HG03175 (cell line): ENCODE measurements around the gene SOX1.

Source experiments
- ATAC-seq: cut with Tn5 transposase; IDR thresholded peaks from one replicate; pipeline ENCODE4 v1.9.1; 2021; ENCODE audit warnings: mild to moderate bottlenecking, moderate library complexity; ENCODE audit not compliant: unreplicated experiment

The SOX1 gene

DNA sequence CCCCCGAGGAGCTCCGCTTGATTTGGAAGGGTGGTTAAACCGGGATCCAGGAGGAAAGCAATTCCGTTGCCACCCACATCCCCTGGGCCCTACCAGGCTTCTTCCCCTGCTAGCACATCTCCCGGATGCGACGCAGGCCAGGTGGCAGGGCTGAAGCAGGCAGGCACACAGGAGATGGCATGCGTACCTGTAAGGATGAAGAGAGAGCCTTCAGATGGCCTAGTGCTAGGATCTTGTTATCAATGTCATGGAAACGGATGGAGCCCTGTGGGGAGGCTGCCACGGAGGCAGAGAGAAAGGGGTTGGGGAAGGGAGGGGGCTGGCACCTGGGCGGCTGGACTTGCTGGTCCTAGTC lies 8.5 kb upstream of the SOX1 start:
- no peak for ATAC-seq

DNA sequence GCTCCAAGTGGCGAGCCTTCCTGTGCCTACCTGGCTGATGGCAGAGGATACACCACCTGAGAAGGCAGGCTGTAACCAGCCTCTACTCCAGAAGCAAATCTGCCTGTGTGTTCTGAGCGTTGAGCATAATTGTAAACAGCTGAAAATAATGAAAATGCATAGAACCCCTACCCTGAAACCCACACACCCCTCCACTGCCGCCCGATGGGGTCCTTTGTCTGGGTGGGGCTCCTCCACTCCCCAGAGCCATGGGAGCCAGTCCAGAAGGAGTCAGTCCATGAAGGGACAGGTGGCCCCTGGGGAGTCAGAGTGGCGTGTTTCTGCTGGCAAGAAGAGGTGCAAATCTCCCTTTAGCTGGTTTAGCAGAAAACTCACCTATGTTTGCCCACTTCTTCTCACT lies 8.0 kb upstream of the SOX1 start:
- no peak for ATAC-seq

DNA sequence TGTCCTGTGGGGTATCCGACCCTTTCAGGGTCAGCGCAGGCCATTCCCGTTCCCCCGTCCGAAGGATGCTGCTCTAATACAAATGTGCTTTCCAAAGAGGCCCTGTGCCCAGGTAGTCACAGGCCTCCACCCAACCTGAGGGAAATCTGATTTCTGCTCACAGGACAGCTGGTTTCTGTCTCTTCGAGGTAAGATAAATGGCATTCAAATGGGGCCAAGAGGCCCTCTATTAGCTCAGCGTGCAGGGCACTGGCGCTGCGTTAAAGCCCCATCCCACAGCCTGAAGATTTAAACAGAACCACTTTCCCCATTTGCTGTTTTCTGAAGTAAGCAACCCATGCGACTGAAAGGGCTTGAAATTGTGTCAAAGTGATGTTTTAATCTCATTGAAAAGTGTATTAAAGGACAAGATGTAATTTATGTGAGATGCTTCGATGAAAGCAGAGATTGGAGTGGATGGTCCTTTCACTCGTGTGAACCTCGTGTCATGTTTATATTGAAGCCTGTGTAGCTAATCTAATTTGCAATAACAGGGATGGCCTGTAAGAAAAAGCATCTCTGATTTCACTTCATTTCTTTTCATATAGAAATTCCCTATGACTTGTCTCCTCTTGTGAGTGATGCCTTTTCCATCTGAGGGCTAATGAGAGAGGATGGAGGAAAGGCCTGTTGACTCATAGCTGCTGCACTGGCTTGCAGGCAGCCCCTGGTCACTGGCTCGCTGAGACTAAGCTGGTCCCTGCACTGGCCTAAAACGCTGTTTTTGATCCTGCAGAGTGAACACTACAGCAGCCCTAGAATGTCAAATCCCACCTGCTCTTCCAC lies 7.3 kb upstream of the SOX1 start:
- no peak for ATAC-seq

DNA sequence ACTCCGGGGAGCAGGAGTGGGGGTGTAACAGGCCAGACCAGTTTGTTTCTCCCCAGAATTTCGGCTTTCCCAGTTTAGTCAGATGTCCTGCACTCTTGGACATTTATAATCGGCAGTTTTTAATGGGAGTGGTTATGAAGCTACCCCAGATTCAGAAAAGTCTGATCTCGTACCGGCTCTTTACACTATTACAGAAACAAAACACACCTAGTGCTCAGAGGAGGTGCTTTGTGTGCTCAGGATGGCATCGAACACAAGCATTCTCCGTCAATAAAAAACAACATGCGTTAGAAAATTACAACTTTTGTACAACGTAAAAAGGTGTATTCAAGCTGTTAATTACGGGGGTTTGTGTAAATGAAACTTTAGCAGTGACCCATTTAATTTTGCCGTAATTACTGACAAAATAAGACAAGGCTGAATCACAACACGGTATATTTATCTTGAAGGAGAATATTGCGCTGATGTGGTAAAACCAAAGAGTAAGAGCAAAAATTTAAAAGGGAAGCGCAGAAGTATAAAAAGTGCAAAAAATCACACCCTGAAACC lies 6.6 kb upstream of the SOX1 start:
- ATAC-seq, result no peak

DNA sequence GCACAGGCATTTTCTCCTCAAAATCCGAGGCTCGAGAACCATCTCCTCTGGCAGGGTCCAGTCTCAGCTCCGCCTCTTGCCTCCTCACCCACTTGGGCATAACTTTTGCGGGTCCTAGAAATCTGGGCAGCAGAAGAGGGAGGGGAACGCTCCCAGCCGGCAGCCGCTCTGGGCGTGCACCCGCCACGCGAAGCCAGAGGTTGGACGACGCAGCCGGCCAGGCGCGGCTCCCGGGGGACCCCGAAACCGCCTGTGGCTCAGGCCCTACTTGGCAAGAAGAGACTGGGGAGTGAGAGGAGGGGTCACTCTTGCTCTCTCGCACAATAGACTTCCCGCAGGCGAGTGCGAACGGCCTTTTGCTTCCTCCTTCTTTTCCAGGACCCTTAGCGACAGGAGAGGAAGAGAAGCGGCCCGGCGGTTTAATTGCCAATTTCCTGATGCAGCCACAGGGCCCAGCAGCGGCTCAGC lies 6.0 kb upstream of the SOX1 start:
- no peak for ATAC-seq

DNA sequence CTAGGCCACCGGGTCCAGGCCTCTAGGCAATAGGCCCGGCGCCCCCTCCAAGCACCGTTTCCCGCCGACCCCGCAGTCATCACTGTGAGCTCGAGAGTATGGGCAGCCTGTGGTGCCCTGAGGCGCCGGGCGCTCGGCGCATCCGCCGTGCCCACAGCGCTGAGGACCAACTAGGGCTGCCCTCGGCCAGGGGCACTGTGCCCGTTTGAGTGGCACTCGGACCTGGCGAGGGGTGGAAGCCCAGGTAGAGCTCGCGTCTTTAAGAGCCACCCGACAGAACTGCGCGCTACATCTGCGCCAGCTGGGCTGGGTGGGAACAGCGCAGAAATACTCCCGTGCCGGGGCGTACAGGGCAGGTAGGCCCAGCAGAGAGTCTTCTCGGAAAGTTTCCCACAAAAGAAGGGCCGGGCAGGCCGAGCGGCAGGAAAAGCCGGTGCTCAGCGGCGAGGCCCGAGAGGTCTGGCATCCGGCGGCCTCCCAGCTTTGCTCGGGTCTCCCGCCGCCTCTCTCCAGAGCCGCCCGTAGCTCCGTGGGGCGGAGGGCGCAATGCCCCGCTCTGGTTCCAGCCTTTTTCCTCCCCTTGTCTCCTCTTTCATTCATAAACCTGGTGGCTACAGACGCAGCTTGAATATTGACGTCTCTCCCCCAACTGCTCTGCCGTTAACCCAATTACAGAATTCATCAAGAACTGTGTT lies 5.4 kb upstream of the SOX1 start:
- no peak for ATAC-seq

DNA sequence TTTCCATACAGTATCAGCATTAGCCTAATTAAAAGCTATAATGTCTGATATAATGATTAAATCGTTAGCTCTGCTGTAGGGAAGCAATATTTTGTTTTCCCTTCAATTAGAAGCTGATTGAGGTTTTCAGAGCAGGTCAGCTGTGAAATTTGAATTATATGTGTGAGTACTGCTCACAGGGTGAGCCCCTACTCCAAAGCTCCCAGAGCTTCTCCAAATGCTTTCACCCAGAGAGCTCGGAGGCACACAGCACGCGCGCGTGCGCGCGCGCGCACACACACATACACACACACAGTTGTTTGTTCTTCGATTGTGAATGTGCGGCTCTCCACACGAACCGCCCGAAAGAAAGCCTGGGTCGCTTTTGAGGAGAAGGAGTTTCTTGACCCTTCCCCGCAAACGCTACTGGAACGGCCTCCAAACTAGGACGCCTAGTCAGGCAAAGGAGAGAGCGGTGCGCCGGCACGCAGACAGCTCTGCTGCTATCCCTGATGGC lies 4.8 kb upstream of the SOX1 start:
- ATAC-seq, result no peak

DNA sequence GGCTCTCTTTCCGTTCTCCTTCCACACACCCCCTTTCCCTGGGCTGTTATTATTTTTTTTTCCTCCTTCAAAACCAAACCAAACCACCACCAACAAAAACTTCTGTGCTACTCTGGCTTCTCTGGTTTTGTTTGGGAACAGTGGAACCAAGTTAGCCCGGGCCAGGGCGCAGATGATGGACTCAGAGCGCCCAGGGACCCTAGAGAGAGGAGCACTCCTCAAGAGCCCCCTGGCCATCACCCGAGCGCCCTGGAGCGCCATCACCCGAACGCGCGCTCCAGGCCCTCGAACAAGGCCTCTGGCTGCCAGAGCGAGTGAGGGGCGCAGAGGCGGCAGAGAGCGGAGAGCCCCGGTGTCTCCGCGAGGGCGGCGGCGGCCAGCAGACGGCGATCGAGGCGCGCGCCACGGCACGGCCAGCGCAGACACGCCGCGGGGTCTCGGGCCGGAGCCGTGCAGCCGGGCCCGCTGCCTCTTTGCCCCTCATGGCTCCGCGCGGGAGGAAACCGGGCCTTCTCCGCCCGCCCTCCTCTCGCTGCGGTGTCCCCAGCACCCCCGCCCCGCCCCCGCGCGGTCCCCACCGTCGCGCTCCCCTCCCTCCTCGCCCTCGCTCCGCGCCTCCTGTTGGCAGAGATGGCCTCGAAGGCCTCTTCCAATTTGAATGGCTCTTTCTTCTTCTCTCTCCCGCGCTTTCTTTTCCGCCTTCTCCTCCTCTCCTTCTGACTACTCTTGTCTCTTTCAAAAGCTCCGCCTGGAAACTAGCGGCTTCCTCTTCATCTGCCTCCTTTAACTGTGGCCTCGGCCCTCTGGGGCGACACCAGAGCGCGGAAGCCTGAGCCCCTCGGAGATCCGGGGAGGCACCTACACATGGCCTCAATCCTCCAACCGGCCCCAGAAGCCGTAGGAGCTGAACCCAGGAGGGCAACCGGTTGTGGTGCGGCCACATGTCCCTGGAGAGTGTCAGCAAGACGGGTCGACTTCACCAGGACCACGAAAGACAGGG lies 4.1 kb upstream of the SOX1 start:
- ATAC-seq, result no peak

DNA sequence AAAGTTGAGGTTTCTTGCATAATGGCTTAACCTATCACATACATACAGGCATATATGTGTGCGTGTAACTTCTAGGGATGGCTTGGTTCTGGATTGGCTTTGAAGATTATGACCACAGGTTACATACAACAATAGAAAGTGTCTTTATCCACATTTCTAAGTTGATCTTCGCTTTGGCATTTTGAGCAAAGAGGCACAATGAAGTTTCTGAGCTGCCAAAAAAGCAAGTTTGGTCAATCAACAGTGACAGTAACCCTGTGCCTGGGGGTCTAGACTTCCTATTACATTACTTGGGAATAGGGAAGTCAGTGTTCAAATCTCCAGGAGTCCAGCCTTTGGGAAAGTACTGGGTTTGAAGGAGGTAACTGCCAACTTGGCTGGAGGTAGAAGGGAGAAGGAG lies 3.1 kb upstream of the SOX1 start:
- ATAC-seq, result no peak

DNA sequence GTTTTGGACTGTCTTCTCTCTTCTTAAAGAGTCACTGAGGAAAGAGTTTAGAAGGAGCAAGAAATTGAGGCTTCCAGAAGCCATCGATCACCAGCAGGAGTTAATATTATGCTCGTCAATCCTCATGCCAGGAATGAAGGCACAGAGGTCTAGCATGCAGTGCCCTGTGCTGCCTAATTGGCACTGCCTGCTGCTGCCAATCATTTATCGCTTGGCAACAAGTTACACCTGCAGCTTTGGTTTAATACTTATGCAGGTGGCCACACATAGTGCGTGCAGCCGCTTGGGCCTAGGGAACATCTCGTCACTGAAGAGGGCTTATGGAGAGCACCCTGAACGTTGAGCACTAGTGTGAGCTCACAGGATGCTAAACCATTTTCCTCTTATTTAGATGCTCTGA lies 2.7 kb upstream of the SOX1 start:
- no peak for ATAC-seq

DNA sequence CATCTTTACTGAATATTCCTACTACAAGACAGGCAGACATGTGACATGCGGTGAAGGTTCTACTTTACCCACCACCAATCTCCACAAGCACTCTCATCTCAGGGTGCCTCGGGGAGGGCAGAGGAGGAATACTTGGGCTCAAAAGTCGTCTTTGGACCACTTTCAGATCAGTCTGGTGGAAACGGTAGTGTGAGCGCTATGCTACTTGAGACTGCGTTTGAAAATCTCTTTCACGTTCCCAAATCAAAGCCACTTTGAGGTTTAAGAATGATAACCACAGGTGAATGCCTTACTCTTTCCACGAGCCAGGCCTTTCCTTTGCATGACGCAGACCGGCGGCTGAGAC lies 1.5 kb upstream of the SOX1 start:
- ATAC-seq, result no peak

DNA sequence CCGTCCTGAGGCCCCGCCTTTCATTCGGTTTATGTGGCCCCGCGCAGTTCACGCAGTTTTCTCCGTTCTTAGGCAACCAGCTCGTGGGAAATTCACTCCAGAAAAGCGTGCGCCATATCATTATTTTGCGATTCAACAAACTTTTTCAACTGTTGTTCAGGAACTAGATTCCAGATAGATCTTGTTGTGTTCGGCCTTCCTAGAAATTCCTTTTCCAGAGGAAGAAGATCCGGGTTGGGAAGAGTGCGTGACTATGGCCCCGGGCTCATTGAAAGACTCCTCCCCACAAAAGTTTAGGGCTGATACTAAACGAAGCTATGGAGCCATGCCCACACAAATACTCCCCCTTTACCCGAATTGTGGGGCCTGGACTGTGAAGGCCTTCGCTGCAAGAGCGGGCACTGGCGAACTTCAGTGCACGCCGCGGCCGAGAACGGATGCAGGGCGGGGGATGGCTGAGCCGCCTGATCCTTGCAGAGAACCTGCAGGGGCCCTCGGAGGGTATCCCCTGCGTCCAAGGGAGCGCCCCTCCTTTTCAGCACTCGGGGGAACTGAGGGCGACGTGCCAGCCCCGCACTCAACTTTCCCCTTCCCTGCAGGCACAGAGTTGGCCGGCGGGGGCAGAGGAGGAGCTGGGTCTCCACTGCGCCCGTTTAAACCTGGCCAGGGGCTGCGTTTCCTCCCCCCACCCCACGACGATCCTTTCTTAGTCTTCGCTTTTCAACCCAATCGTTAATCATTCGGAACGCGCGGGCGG lies 904 bp upstream of the SOX1 start:
- no peak for ATAC-seq

DNA sequence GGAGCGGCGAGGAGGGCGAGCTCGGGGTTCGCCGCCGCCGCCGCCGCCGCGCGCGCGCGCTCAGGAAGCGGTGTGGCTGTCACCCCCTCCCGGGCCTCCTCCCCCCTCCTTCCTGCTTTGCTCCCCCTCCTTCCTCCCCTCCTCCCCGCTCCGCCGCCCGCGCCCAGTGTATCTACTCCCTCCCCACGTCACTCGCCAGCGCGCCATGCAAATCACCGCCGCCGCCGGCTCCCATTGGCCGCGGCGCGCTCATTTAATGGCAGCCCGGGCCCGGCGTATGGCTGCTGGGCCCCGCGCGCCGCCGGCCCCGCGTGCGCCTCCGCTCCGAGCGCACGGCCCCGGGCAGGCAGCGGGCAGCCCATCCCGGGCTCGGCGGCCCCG lies 335 bp upstream of the SOX1 start:
- no peak for ATAC-seq

DNA sequence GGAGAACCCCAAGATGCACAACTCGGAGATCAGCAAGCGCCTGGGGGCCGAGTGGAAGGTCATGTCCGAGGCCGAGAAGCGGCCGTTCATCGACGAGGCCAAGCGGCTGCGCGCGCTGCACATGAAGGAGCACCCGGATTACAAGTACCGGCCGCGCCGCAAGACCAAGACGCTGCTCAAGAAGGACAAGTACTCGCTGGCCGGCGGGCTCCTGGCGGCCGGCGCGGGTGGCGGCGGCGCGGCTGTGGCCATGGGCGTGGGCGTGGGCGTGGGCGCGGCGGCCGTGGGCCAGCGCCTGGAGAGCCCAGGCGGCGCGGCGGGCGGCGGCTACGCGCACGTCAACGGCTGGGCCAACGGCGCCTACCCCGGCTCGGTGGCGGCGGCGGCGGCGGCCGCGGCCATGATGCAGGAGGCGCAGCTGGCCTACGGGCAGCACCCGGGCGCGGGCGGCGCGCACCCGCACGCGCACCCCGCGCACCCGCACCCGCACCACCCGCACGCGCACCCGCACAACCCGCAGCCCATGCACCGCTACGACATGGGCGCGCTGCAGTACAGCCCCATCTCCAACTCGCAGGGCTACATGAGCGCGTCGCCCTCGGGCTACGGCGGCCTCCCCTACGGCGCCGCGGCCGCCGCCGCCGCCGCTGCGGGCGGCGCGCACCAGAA lies 1.1 kb downstream of the SOX1 start:
- no peak for ATAC-seq

DNA sequence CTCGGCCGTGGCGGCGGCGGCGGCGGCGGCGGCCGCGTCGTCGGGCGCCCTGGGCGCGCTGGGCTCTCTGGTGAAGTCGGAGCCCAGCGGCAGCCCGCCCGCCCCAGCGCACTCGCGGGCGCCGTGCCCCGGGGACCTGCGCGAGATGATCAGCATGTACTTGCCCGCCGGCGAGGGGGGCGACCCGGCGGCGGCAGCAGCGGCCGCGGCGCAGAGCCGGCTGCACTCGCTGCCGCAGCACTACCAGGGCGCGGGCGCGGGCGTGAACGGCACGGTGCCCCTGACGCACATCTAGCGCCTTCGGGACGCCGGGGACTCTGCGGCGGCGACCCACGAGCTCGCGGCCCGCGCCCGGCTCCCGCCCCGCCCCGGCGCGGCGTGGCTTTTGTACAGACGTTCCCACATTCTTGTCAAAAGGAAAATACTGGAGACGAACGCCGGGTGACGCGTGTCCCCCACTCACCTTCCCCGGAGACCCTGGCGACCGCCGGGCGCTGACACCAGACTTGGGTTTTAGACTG lies 1.7 kb downstream of the SOX1 start:
- no peak for ATAC-seq

DNA sequence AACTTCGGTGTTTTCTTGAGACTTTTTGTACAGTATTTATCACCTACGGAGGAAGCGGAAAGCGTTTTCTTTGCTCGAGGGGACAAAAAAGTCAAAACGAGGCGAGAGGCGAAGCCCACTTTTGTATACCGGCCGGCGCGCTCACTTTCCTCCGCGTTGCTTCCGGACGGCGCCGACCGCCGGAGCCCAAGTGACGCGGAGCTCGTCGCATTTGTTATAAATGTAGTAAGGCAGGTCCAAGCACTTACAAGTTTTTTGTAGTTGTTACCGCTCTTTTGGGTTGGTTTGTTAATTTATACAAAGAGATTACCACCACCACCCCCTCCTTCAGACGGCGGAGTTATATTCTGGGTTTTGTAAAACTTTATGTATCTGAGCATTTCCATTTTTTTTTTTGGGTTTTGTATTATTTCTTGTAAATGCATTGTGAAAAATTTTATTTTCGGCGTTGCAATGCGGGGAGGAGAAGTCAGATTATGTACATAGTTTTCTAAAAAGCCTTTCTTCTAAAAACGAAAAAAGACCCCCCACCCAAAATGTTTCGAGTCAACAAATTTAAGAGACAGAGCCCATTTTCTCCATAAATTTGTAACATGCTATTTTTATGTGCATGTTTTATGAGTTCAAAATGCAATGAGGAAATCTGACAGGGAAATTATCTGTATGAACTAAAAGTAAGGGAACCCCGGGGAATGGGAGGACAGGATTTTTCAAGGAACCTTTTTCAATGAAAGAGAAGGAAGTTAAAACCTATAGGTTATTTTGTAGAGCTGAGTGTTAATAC lies 2.3 kb downstream of the SOX1 start:
- no peak for ATAC-seq

DNA sequence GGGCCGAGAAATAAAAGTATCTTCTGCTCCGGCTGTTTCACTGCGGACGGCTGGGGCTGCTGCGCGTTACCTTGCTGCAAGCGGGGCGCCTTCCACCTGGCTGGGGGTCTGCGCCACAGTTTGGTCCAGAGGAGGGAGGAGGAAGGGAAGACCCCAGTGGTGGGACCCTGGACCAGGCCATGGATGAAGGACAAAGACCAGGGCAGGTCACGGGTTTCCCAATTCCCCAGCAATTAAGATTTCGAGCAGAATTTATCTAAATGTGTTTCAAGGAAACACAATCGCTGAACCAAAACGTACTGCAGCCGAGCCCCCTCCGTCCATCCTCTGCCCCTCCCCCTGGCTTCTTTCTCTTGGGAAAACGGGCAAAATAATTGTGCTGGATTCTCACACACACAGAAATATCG lies 2.9 kb downstream of the SOX1 start:
- ATAC-seq, result no peak

DNA sequence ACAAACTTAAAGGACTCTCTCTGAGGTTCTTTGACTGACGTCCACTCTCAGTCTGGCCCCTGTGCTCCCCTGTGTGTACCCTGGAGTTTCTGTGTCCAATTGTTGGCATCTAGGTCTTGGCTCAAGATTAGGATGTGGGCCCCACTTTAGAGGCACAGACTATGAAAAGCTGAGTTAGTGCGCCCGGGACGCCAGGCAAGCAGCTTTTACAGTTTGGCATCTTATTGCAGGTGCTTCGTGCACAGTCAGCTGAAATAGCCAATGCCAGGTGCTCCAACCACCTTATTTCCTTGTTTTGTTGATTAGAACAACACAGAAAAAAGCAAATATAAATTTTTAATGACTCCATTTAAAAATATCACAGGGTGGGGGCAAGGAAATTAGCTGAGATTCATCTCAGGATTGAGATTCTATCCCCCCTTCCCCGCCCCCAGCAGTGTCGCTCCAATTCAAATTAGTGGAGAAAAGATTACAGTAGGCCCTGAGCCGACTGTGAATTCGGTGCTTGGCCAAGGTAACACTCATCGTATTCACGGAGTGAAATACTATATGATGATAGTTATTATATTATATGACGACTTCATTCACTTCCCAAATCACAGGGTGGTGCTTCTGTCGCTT lies 4.3 kb downstream of the SOX1 start:
- no peak for ATAC-seq
